NCI-H1105 treated with DMSO at 0.1 percent for 48 hours (cell line): ENCODE results near the gene THAP8.

Experiments
- DNase-seq: peaks from one replicate; lab custom pipeline; 2025; lab: John Stamatoyannopoulos, UW

The THAP8 gene

GRCh38 chr19:36054119-36054732, at the start of gene THAP8:
THAP8 (minus strand) TSS chr19:36054285; CDS start chr19:36054217, 68 bp downstream.
- peak; percentile 98 for DNase-seq

GRCh38 chr19:36103040-36103626, 49.0 kb upstream of the THAP8 start:
- no peak for DNase-seq

- no peak for DNase-seq
Measured at GRCh38 chr19:36101550-36102327, 47.7 kb upstream of the THAP8 start.

- DNase-seq, result no peak
Measured at GRCh38 chr19:36100476-36100875, 46.4 kb upstream of the THAP8 start.

- DNase-seq, result no peak
Measured at GRCh38 chr19:36099166-36099785, 45.2 kb upstream of the THAP8 start.

GRCh38 chr19:36097036-36097435, 43.0 kb upstream of the THAP8 start:
- DNase-seq, result no peak

- DNase-seq, result no peak
Measured at GRCh38 chr19:36093687-36094086, 39.6 kb upstream of the THAP8 start.

GRCh38 chr19:36093146-36093662, 39.1 kb upstream of the THAP8 start:
- DNase-seq, result no peak

- DNase-seq, result no peak
Measured at GRCh38 chr19:36092566-36092965, 38.5 kb upstream of the THAP8 start.

- DNase-seq, result no peak
Measured at GRCh38 chr19:36090910-36091695, 37.0 kb upstream of the THAP8 start.

- DNase-seq, result no peak
Measured at GRCh38 chr19:36089847-36090246, 35.8 kb upstream of the THAP8 start.

GRCh38 chr19:36086326-36086725, 32.2 kb upstream of the THAP8 start:
- DNase-seq, result no peak

GRCh38 chr19:36084231-36085009, 30.3 kb upstream of the THAP8 start:
- no peak for DNase-seq

- no peak for DNase-seq
Measured at GRCh38 chr19:36082916-36083315, 28.8 kb upstream of the THAP8 start.

GRCh38 chr19:36081894-36082293, 27.8 kb upstream of the THAP8 start:
- no peak for DNase-seq

- no peak for DNase-seq
Measured at GRCh38 chr19:36081385-36081784, 27.3 kb upstream of the THAP8 start.

GRCh38 chr19:36079389-36079945, 25.4 kb upstream of the THAP8 start:
- DNase-seq, result no peak

- no peak for DNase-seq
Measured at GRCh38 chr19:36073121-36073876, 19.2 kb upstream of the THAP8 start.

- no peak for DNase-seq
Measured at GRCh38 chr19:36072081-36072480, 18.0 kb upstream of the THAP8 start.
